Uterus (tissue), 2 donors: ENCODE measurements around the gene POLA1.

Experiments
- POLR2A ChIP-seq, 2 donors: fragments of 450-650 bp; IDR thresholded peaks; one replicate each; pipeline ENCODE4 v1.6.1; 2016; ENCODE audit warnings: antibody characterized with exemption in 2 of 2, mild to moderate bottlenecking in 1 of 2, moderate library complexity in 1 of 2
- TF ChIP-seq, protein P1 (sequence below), 4 experiments: fragments of 200-600 bp in 2 of 4; fragments of 450-650 bp in 2 of 4; sonication (generic) in 2 of 4; IDR thresholded peaks; one replicate each; pipeline ENCODE4 v1.5.1; 2016 to 2019; ENCODE audit warnings: antibody characterized with exemption in 4 of 4, mild to moderate bottlenecking in 2 of 4, moderate library complexity in 1 of 4

DNA sequence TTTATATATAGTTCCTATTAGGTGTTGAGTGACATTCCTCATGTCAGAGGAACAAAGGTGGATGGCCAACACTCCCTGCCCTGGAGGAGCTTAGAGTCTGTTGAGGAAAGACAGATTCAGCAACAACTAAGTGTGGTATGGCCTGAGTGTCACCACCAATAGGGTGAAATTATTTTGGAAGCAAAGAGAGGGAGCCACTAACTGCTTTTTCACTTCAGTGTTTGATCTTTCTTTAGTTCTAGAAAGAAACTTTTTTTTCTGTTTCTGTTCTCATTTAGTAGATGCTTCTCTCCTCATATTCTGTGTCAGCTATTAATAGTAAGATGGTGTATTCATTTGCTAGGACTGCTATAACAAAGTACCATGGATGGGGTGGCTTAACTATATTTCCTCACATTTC, 240.6 kb downstream of the POLA1 start:
- TF ChIP-seq, protein P1, sequence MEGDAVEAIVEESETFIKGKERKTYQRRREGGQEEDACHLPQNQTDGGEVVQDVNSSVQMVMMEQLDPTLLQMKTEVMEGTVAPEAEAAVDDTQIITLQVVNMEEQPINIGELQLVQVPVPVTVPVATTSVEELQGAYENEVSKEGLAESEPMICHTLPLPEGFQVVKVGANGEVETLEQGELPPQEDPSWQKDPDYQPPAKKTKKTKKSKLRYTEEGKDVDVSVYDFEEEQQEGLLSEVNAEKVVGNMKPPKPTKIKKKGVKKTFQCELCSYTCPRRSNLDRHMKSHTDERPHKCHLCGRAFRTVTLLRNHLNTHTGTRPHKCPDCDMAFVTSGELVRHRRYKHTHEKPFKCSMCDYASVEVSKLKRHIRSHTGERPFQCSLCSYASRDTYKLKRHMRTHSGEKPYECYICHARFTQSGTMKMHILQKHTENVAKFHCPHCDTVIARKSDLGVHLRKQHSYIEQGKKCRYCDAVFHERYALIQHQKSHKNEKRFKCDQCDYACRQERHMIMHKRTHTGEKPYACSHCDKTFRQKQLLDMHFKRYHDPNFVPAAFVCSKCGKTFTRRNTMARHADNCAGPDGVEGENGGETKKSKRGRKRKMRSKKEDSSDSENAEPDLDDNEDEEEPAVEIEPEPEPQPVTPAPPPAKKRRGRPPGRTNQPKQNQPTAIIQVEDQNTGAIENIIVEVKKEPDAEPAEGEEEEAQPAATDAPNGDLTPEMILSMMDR (IDR thresholded peaks at IDR 0.05) = no peak
- no peak for TF ChIP-seq POLR2A (IDR thresholded peaks at IDR 0.05)
